Epidermal melanocyte (primary cell): ENCODE data around the gene REST.
"Not testable (repeated sequence)": the region's sequence is repeated elsewhere in the genome, so short reads cannot be mapped to it uniquely, and the experiment has no call there.

Source experiments
- DNase-seq: peaks from one replicate; pipeline ENCODE4 v3.0.0; 2011; ENCODE audit warnings: low spot score; ENCODE audit not compliant: insufficient read length

REST gene

GRCh38 chr4:56909086-56909894 is 1.6 kb downstream of the REST start:
- DNase-seq = peak; percentile 65

GRCh38 chr4:56910172-56910967 is 2.7 kb downstream of the REST start:
- DNase-seq = no peak

- DNase-seq = no peak
Measured at GRCh38 chr4:56914336-56914735, 6.6 kb downstream of the REST start.

GRCh38 chr4:56914977-56915376 is 7.3 kb downstream of the REST start:
- DNase-seq = not testable (repeated sequence)

- no peak for DNase-seq
Measured at GRCh38 chr4:56927196-56927595, 19.5 kb downstream of the REST start.

- DNase-seq = no peak
Measured at GRCh38 chr4:56930638-56931037, 22.9 kb downstream of the REST start.

GRCh38 chr4:56931924-56932323 is 24.2 kb downstream of the REST start:
- no peak for DNase-seq

GRCh38 chr4:56937262-56937661 is 29.6 kb downstream of the REST start:
- no peak for DNase-seq

- not testable (repeated sequence) for DNase-seq
Measured at GRCh38 chr4:56939826-56940225, 32.1 kb downstream of the REST start.

- no peak for DNase-seq
Measured at GRCh38 chr4:56940403-56940802, 32.7 kb downstream of the REST start.

- DNase-seq = no peak
Measured at GRCh38 chr4:56940971-56941370, 33.3 kb downstream of the REST start.

GRCh38 chr4:56941403-56941802 is 33.7 kb downstream of the REST start:
- DNase-seq = no peak

- no peak for DNase-seq
Measured at GRCh38 chr4:56953680-56954520, 46.2 kb downstream of the REST start.

- DNase-seq = peak; percentile 20
Measured at GRCh38 chr4:56958111-56958517, 50.4 kb downstream of the REST start.

GRCh38 chr4:56959100-56959499 is 51.4 kb downstream of the REST start:
- DNase-seq = no peak

GRCh38 chr4:56961107-56961500 is 53.4 kb downstream of the REST start:
- no peak for DNase-seq

- DNase-seq = no peak
Measured at GRCh38 chr4:56971383-56971782, 63.7 kb downstream of the REST start.

- no peak for DNase-seq
Measured at GRCh38 chr4:56972389-56972788, 64.7 kb downstream of the REST start.

GRCh38 chr4:56972809-56973208 is 65.1 kb downstream of the REST start:
- no peak for DNase-seq

GRCh38 chr4:56973336-56973735 is 65.6 kb downstream of the REST start:
- DNase-seq = no peak

GRCh38 chr4:56976283-56976836 is 68.7 kb downstream of the REST start:
- DNase-seq = no peak
